Ishikawa (cell line): ENCODE measurements around the gene METTL8.

Experiments
- CEBPB ChIP-seq: IDR thresholded peaks from 2 replicates; pipeline ENCODE4 v1.6.1; 2012
- CREB1 ChIP-seq: IDR thresholded peaks from 2 replicates; pipeline ENCODE4 v1.6.1; 2012; ENCODE audit warnings: low read depth
- EGR1 ChIP-seq: IDR thresholded peaks from 2 replicates; pipeline ENCODE4 v1.6.1; 2012
- EP300 ChIP-seq: IDR thresholded peaks from 2 replicates; pipeline ENCODE4 v1.6.1; 2012; ENCODE audit warnings: borderline replicate concordance
- FOXM1 ChIP-seq: IDR thresholded peaks from 2 replicates; pipeline ENCODE4 v1.6.1; 2012; ENCODE audit warnings: low read depth, borderline replicate concordance
- MAX ChIP-seq: IDR thresholded peaks from 2 replicates; pipeline ENCODE4 v1.6.1; 2012
- NFIC ChIP-seq: IDR thresholded peaks from 2 replicates; pipeline ENCODE4 v1.6.1; 2012
- RAD21 ChIP-seq: IDR thresholded peaks from 2 replicates; pipeline ENCODE4 v1.6.1; 2012; ENCODE audit warnings: low read depth
- REST ChIP-seq: IDR thresholded peaks from 2 replicates; pipeline ENCODE4 v1.6.1; 2012; ENCODE audit warnings: low read depth, mild to moderate bottlenecking
- TAF1 ChIP-seq: IDR thresholded peaks from 2 replicates; pipeline ENCODE4 v1.6.1; 2012; ENCODE audit warnings: low read depth, mild to moderate bottlenecking
- TCF12 ChIP-seq: IDR thresholded peaks from 2 replicates; pipeline ENCODE4 v1.6.1; 2012; ENCODE audit warnings: low read depth
- TEAD4 ChIP-seq: IDR thresholded peaks from 2 replicates; pipeline ENCODE4 v1.6.1; 2012
- USF1 ChIP-seq: IDR thresholded peaks from 2 replicates; pipeline ENCODE4 v1.6.1; 2012
- YY1 ChIP-seq: IDR thresholded peaks from 2 replicates; pipeline ENCODE4 v1.6.1; 2012; ENCODE audit warnings: low read depth
- ZBTB7A ChIP-seq: IDR thresholded peaks from 2 replicates; pipeline ENCODE4 v1.6.1; 2012; ENCODE audit warnings: low read depth

METTL8 gene

GRCh38 chr2:171360905-171361304 is 72.9 kb downstream of the METTL8 start:
- TF ChIP-seq YY1, result no peak
- no peak for TF ChIP-seq EP300
- no peak for TF ChIP-seq FOXM1
- no peak for TF ChIP-seq TAF1

GRCh38 chr2:171348056-171348455 is 85.7 kb downstream of the METTL8 start:
- TF ChIP-seq MAX (no peak), EP300 (no peak), TEAD4 (no peak), EGR1 (no peak), FOXM1 (no peak), CEBPB (no peak), RAD21 (no peak), REST (no peak), TCF12 (no peak), ZBTB7A (no peak), YY1 (no peak), CREB1 (no peak), USF1 (no peak), TAF1 (no peak), NFIC (no peak)

- TF ChIP-seq NFIC (no peak), TCF12 (no peak), TAF1 (no peak), CEBPB (no peak), ZBTB7A (no peak), TEAD4 (peak; percentile 50), EGR1 (no peak)
Observed at GRCh38 chr2:171347591-171348032, 86.2 kb downstream of the METTL8 start.

- TF ChIP-seq RAD21, result no peak
- no peak for TF ChIP-seq CREB1
- TF ChIP-seq YY1, result no peak
- TF ChIP-seq TEAD4, result no peak
- TF ChIP-seq CEBPB, result no peak
- TF ChIP-seq USF1, result no peak
- no peak for TF ChIP-seq MAX
- TF ChIP-seq ZBTB7A, result no peak
- TF ChIP-seq NFIC, result no peak
- no peak for TF ChIP-seq TAF1
- TF ChIP-seq FOXM1, result no peak
- TF ChIP-seq TCF12, result no peak
Observed at GRCh38 chr2:171346723-171347557, 86.8 kb downstream of the METTL8 start.

GRCh38 chr2:171345971-171346722 is 87.6 kb downstream of the METTL8 start:
- TF ChIP-seq FOXM1 (no peak), CREB1 (no peak), TAF1 (no peak), TEAD4 (no peak), MAX (no peak), USF1 (no peak)

- TF ChIP-seq FOXM1 (no peak), REST (no peak), CEBPB (no peak), TAF1 (no peak), EP300 (no peak), ZBTB7A (no peak), USF1 (no peak), TEAD4 (no peak), RAD21 (no peak)
Observed at GRCh38 chr2:171344182-171344581, 89.6 kb downstream of the METTL8 start.
